ENCODE results near the gene SPATA17.

GRCh38 chr1:217642455-217642854 lies 11.3 kb downstream of the SPATA17 start:
- TF ChIP-seq, protein P1, sequence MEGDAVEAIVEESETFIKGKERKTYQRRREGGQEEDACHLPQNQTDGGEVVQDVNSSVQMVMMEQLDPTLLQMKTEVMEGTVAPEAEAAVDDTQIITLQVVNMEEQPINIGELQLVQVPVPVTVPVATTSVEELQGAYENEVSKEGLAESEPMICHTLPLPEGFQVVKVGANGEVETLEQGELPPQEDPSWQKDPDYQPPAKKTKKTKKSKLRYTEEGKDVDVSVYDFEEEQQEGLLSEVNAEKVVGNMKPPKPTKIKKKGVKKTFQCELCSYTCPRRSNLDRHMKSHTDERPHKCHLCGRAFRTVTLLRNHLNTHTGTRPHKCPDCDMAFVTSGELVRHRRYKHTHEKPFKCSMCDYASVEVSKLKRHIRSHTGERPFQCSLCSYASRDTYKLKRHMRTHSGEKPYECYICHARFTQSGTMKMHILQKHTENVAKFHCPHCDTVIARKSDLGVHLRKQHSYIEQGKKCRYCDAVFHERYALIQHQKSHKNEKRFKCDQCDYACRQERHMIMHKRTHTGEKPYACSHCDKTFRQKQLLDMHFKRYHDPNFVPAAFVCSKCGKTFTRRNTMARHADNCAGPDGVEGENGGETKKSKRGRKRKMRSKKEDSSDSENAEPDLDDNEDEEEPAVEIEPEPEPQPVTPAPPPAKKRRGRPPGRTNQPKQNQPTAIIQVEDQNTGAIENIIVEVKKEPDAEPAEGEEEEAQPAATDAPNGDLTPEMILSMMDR (IDR thresholded peaks at IDR 0.05), result no peak
- TF ChIP-seq POLR2A (IDR thresholded peaks at IDR 0.05), result no peak
